GM21737 (cell line): ENCODE measurements around the gene PPP4R3B.
A peak's percentile ranks its signal among the peaks of the same experiment; 100 is the strongest.

ENCODE experiments used
- ATAC-seq: cut with Tn5 transposase; IDR thresholded peaks from one replicate; pipeline ENCODE4 v1.9.1; 2021; ENCODE audit warnings: mild to moderate bottlenecking, moderate library complexity; ENCODE audit not compliant: unreplicated experiment

PPP4R3B gene

DNA sequence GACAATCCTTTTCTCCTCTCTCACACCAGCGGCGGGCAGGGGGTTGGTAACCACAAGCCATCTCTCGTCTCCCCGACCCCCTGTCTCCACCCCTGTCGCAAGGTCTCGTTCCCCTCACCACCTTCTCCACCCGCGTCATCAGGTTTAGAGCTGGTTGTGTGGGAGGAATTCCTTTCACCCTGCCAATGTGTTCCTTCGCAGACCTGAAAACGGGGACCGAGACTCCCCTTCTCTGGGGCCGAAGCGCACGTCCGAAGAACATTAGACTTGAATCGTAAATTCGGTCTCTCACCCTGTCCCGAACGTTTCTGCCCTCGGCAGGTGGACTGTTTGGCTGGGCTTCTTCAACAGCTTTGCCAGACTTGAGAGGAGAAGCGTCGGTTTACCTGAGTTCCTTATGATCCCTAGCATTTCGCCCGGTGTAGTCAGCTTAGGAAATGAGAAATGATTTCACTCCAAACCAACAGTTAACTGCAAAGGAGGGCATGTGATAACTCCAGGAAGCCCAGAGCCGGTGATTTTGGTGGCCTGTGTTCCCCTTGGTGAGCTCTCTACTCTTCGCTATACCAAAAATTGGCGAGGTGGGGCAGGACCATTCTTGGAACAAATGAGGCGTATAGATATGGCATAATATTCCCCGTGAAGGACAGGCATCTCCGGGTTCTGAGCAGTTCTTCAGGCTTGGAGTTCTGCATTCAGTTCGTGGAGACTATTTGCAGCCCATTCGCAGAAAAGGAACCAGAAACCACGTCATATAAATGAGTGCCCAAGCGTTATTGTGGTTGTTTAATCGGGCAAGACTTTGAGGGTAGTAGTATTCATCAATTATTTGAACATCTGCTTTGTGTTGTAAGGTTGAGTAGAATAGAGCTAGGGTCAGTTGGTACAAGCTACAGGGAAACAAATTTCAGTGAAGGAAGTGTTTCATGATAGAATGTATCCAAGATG is 97.2 kb downstream of the PPP4R3B start:
- peak; percentile 17 for ATAC-seq

DNA sequence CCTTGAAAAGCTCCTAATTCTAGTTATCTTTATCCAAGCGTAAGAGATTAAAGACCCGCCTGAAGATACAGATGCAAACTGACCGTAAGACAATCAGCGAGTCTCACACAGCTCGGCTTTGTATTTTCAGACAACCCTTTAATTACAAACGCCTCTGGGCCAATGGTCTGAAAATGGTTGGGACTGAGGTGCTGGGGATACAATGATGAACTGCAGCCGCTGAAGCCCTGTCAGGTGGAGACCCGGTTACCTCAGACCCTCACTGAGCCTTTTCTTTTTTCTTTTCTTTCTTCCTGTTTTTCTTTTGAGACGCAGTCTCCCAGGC is 98.6 kb downstream of the PPP4R3B start:
- peak; percentile 12 for ATAC-seq

DNA sequence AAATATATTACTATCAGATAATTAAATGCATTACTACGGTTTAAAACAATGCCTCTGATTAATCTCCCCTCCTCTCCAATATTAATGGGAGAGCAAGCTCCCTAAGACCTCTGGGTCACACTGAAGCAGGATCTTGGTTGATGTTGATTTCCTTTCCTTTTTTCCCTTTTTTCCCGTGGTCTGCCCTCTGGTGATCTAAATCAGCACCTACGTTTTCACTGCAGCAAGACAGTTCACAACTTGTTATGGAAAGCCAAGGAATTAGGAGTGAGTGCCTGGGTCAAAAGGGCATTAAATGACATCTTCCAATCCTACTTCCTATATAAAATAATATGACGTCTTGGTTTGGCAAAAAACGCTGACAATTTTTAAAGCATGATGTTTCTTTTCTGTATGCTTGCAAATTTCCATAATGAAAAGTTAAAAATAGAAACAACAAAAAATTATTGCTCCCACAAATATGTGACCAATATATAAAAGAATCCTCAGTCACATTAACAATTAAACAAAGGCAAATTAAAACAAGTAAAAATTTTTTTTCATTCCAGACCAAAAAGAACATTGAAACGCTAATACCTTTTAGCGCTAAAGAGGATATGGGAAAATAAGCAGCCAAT is 105.8 kb downstream of the PPP4R3B start:
- no peak for ATAC-seq

DNA sequence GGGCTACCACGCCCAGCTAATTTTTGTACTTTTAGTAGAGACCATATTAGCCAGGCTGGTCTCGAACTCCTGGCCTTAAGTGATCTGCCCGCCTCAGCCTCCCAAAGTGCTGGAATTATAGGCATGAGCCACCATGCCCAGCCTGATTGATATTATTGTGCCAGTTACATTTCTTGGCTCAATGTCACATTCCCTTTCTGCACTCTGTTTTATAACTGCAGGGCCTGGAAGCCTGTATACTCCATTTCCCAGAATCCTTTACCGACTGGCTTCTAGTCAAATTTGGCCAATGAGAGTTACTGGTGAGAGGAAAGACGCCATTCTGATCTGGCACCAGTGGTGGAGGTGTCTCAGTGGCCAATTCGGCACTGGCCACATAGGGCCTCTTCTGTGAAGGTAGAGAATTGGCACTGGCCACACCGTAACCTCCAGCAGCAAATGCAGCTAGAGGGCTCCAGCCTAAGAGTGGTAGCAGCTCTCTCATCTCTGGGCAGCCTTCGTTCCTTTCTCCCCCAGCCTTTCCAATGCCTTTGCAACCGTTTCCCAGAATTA is 114.8 kb downstream of the PPP4R3B start:
- ATAC-seq = no peak

DNA sequence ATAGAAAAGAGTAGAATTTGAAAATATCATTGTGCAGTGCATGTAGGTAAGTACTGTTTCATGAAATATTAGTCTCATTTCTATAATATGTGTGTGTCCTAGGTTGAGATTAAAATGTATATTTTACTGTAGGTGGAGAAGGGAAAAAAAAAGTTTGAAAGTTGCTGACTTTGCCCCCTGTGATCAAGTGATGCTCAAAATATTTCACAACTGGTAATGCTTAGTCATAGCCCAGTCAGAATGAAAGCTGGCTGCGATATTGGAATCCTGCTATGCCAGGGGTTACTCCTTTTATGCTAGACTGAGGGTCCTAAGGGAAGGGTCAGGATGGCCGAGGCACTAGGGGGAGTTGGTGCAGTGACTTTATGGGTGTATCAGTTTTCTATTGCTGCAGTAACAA is 117.4 kb downstream of the PPP4R3B start:
- ATAC-seq = no peak

DNA sequence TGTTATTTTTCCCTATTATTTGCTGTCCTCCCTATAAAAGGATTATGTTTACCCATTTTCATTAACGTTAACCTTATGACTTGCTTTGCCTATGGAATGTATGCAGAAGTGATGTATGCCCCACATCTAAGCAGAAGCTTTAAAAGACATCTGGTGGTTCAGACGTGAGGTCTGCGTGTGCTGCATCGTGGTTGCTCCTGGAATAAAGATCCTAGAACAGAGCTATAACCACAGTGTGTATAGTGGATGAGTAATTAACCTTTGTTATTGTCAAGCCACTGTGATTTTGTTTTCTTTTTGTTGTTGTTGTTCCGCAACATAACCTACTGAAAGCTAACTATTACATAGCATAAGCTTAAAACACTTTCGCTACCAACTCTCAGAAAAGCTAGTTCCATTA is 118.8 kb downstream of the PPP4R3B start:
- no peak for ATAC-seq
